HG03354 (cell line): ENCODE data around the gene FLRT1.

ENCODE experiments used
- ATAC-seq: cut with Tn5 transposase; IDR thresholded peaks from one replicate; pipeline ENCODE4 v1.9.1; 2021; ENCODE audit warnings: mild to moderate bottlenecking; ENCODE audit not compliant: unreplicated experiment, poor library complexity, severe bottlenecking

FLRT1 gene

GRCh38 chr11:64062185-64063039, 26.7 kb downstream of the FLRT1 start:
- no peak for ATAC-seq

- no peak for ATAC-seq
Measured at GRCh38 chr11:64063777-64064176, 28.0 kb downstream of the FLRT1 start.

- no peak for ATAC-seq
Measured at GRCh38 chr11:64064374-64065140, 28.8 kb downstream of the FLRT1 start.

- no peak for ATAC-seq
Measured at GRCh38 chr11:64065141-64065465, 29.4 kb downstream of the FLRT1 start.

GRCh38 chr11:64065712-64066111, 30.0 kb downstream of the FLRT1 start:
- no peak for ATAC-seq

GRCh38 chr11:64067230-64067993, 31.7 kb downstream of the FLRT1 start:
- ATAC-seq: no peak

- no peak for ATAC-seq
Measured at GRCh38 chr11:64068705-64069400, 33.1 kb downstream of the FLRT1 start.

- ATAC-seq: no peak
Measured at GRCh38 chr11:64069401-64070313, 33.9 kb downstream of the FLRT1 start.

GRCh38 chr11:64070314-64070681, 34.6 kb downstream of the FLRT1 start:
- ATAC-seq: no peak

GRCh38 chr11:64071849-64072248, 36.1 kb downstream of the FLRT1 start:
- no peak for ATAC-seq

GRCh38 chr11:64072403-64072802, 36.7 kb downstream of the FLRT1 start:
- ATAC-seq: no peak

- ATAC-seq: no peak
Measured at GRCh38 chr11:64072871-64073270, 37.1 kb downstream of the FLRT1 start.

GRCh38 chr11:64073542-64073941, 37.8 kb downstream of the FLRT1 start:
- no peak for ATAC-seq

- no peak for ATAC-seq
Measured at GRCh38 chr11:64074239-64074638, 38.5 kb downstream of the FLRT1 start.

- no peak for ATAC-seq
Measured at GRCh38 chr11:64076758-64077157, 41.0 kb downstream of the FLRT1 start.

- no peak for ATAC-seq
Measured at GRCh38 chr11:64077607-64078006, 41.9 kb downstream of the FLRT1 start.

GRCh38 chr11:64078284-64078683, 42.6 kb downstream of the FLRT1 start:
- no peak for ATAC-seq

- ATAC-seq: no peak
Measured at GRCh38 chr11:64078905-64079304, 43.2 kb downstream of the FLRT1 start.

- no peak for ATAC-seq
Measured at GRCh38 chr11:64080390-64080789, 44.7 kb downstream of the FLRT1 start.
